Karpas-422 (cell line): ENCODE data around the gene TAS2R10. TPM values are rescaled to one million over a fixed set of nuclear protein-coding genes. Genes with fewer than 3 reads are reported as not detected.

Experiments used
- DNase-seq: peaks from one replicate; pipeline ENCODE4 v3.0.0-alpha.2; 2015
- H2AFZ ChIP-seq: fragments of 200-600 bp; sonication (generic); 2 replicates; pipeline ENCODE4 v1.6.1; 2014; ENCODE audit warnings: antibody characterized with exemption, low read length, mixed read lengths
- H3K27ac ChIP-seq: fragments of 200-600 bp; sonication (generic); 2 replicates; pipeline ENCODE4 v1.5.1; 2014; ENCODE audit warnings: mild to moderate bottlenecking, low read length, moderate library complexity
- H3K27me3 ChIP-seq: fragments of 200-600 bp; sonication (generic); 2 replicates; pipeline ENCODE4 v1.6.1; 2014; ENCODE audit warnings: low read length, mixed read lengths
- H3K36me3 ChIP-seq: fragments of 200-600 bp; sonication (generic); 2 replicates; pipeline ENCODE4 v1.6.1; 2014; ENCODE audit warnings: low read length, mixed read lengths; ENCODE audit not compliant: insufficient read depth
- H3K4me1 ChIP-seq: fragments of 200-600 bp; sonication (generic); 2 replicates; pipeline ENCODE4 v1.6.1; 2014; ENCODE audit warnings: mild to moderate bottlenecking, low read length, mixed read lengths
- H3K4me2 ChIP-seq: fragments of 200-600 bp; sonication (generic); 2 replicates; pipeline ENCODE4 v1.6.1; 2014; ENCODE audit warnings: low read length, low read depth, mild to moderate bottlenecking; ENCODE audit not compliant: poor library complexity, severe bottlenecking
- H3K4me3 ChIP-seq: fragments of 200-600 bp; sonication (generic); 2 replicates; pipeline ENCODE4 v1.5.1; 2014; ENCODE audit warnings: mild to moderate bottlenecking, antibody characterized with exemption, low read length, mixed read lengths
- H3K79me2 ChIP-seq: fragments of 200-600 bp; sonication (generic); 2 replicates; pipeline ENCODE4 v1.6.1; 2014; ENCODE audit warnings: mild to moderate bottlenecking, low read length, mixed read lengths
- H3K9ac ChIP-seq: fragments of 200-600 bp; sonication (generic); 2 replicates; pipeline ENCODE4 v1.6.0; 2014; ENCODE audit warnings: low read length
- H3K9me2 ChIP-seq: fragments of 200-600 bp; sonication (generic), shearing (Covaris generic); replicated peaks from 2 replicates; pipeline ENCODE4 v1.6.0; 2014; ENCODE audit warnings: mild to moderate bottlenecking, low read length, moderate library complexity; ENCODE audit not compliant: insufficient read depth
- H3K9me3 ChIP-seq: fragments of 300-700, 200-600 bp; sonication (generic); 2 replicates; pipeline ENCODE4 v1.6.1; 2014; ENCODE audit warnings: low read length, mixed read lengths
- H4K20me1 ChIP-seq: fragments of 200-600 bp; sonication (generic); 2 replicates; pipeline ENCODE4 v1.6.1; 2014; ENCODE audit warnings: mild to moderate bottlenecking, antibody characterized with exemption, low read length, low read depth; ENCODE audit not compliant: insufficient read depth
- total RNA-seq: library from RNA; depleted of rRNA; stranded (reverse); fragments of >200 nt; shearing (Covaris generic); gene quantifications from 2 replicates; pipeline ENCODE4 v1.2.3, GENCODE V29; 2014; ENCODE audit warnings: low replicate concordance; rRNA removed

Gene TAS2R10
- 1.5 and 7.3 TPM in 2 replicates for total RNA-seq

GRCh38 chr12:10826258-10826657 lies at the start of gene TAS2R10:
Gene TAS2R10 (minus strand): TSS chr12:10826358. CDS start chr12:10826269, 89 bp downstream.
- no peak within 1 kb of the TSS for H3K4me2 ChIP-seq
- H3K27ac ChIP-seq, result no peak within 1 kb of the TSS
- H3K27me3 ChIP-seq, result no peaks in the 10 kb centered on the region
- no peaks in the 10 kb centered on the region for H4K20me1 ChIP-seq
- H3K9ac ChIP-seq, result no peak within 1 kb of the TSS
- H3K4me3 ChIP-seq, result no peak within 1 kb of the TSS
- H3K79me2 ChIP-seq, result no peaks in the 10 kb centered on the region
- no peaks in the 10 kb centered on the region for H3K36me3 ChIP-seq
- no peak within 1 kb of the TSS for H2AFZ ChIP-seq
- H3K9me3 ChIP-seq, result no peaks in the 10 kb centered on the region
- no peaks in the 10 kb centered on the region for H3K4me1 ChIP-seq
- DNase-seq, result no peak
- H3K9me2 ChIP-seq, result no peaks in the 10 kb centered on the region

DNA sequence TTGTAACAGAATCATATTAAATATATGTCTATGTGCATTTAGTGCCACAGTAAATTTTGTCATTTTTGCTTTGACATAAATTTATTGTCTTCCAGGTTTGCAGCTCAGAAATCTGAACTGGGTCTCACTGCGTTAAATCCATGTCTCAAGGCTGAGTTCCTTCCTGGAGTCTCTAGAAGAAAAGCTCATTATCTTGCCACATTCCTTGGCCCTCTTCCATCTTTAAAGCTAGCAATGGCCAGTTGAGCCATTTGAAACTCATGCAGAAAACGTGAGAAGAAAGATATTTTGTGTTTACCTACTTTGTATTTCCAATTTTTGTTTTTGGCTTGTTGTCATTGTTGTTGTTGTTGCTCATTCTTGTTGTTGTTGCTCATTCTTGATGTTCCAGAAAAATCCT lies 47.2 kb upstream of the TAS2R10 start:
- no peaks in the 10 kb centered on the region for H3K27me3 ChIP-seq
- no peak overlapping the region for H3K27ac ChIP-seq

DNA sequence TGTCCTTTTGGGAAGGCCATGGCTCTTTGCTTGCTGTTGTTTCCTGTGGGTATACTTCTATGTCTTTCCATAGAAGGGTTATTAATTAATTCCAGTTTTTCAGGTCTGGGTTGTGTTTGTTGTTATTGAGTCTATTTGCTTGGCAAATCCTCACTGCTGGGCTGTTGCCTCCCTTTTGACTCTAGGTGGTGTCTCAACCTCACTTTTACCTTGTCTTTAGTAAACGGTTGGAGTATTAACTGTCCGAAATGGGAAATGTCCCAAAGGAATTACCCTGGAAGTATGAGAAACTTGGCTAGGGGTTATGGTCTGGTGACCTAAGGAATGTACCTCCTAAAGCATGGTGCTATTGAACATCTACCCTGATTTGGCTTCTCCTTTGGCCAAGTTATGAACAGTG lies 41.2 kb upstream of the TAS2R10 start:
- H3K9ac ChIP-seq, result no peak overlapping the region
- H3K4me3 ChIP-seq, result no peak overlapping the region
- no peaks in the 10 kb centered on the region for H3K27me3 ChIP-seq
- no peak for DNase-seq
- H3K4me2 ChIP-seq, result no peak overlapping the region
- H3K9me3 ChIP-seq, result 0 out of 2 replicates have a peak, but pooled peaks cover 4% of the 10 kb centered on the region
- H3K79me2 ChIP-seq, result peaks cover 7% of the 10 kb centered on the region; the same call in 1 of the 2 replicates
- no peaks in the 10 kb centered on the region for H3K36me3 ChIP-seq
- H4K20me1 ChIP-seq, result no peaks in the 10 kb centered on the region
- no peak overlapping the region for H2AFZ ChIP-seq
- no peaks in the 10 kb centered on the region; the same call in 1 of the 2 replicates for H3K9me2 ChIP-seq
- H3K27ac ChIP-seq, result no peak overlapping the region
- no peaks in the 10 kb centered on the region for H3K4me1 ChIP-seq

More for the DNA sequence above, 47.2 kb upstream of the TAS2R10 start:
- H3K9me2 ChIP-seq, result no peaks in the 10 kb centered on the region
- H3K4me3 ChIP-seq, result no peak overlapping the region
- H3K4me1 ChIP-seq, result no peaks in the 10 kb centered on the region
- H4K20me1 ChIP-seq, result no peaks in the 10 kb centered on the region
- H3K9ac ChIP-seq, result no peak overlapping the region
- no peaks in the 10 kb centered on the region for H3K36me3 ChIP-seq
- peaks cover 7% of the 10 kb centered on the region; the same call in 1 of the 2 replicates for H3K79me2 ChIP-seq
- H3K4me2 ChIP-seq, result no peak overlapping the region
- H2AFZ ChIP-seq, result no peak overlapping the region
- DNase-seq, result no peak
- H3K9me3 ChIP-seq, result no peaks in the 10 kb centered on the region

DNA sequence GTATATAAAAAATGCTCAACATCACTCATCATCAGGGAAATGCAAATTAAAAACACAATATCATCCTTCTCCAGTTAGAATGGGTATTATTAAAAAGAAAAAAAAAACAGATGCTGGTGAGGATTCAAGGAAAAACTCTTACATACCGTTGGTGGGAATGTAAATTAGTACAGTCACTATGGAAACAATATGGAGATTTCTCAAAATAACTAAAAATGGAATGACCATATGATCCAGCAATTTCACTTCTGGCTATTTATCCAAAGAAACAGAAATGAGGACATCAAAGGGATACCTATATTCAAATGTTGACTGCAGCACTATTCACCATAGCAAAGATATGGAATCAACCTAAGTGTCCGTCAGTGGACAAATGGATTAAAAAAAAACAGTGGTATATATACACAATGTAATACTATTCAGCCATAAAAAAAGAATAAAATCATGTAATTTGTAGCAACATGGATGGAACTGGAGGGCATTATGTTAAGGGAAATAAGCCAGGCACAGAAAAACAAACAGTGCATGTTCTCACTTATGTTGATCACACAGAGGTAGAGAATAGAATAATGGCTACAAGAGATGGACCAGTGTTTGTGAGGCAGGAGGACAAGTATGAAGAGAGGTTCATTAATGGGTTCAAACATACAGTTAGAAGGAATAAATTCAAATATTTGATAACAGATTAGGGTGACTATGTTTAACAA lies 37.5 kb upstream of the TAS2R10 start:
- DNase-seq, result no peak
- peaks cover 6% of the 10 kb centered on the region; the same call in 1 of the 2 replicates for H3K9me3 ChIP-seq
- H3K4me2 ChIP-seq, result no peak overlapping the region
- H3K4me3 ChIP-seq, result no peak overlapping the region
- H3K4me1 ChIP-seq, result no peaks in the 10 kb centered on the region
- H4K20me1 ChIP-seq, result no peaks in the 10 kb centered on the region
- no peak overlapping the region for H2AFZ ChIP-seq
- H3K27me3 ChIP-seq, result no peaks in the 10 kb centered on the region
- H3K36me3 ChIP-seq, result peaks cover 7% of the 10 kb centered on the region; the same call in 1 of the 2 replicates
- H3K27ac ChIP-seq, result no peak overlapping the region
- no peaks in the 10 kb centered on the region; the same call in 1 of the 2 replicates for H3K9me2 ChIP-seq
- no peaks in the 10 kb centered on the region for H3K79me2 ChIP-seq
- no peak overlapping the region for H3K9ac ChIP-seq

DNA sequence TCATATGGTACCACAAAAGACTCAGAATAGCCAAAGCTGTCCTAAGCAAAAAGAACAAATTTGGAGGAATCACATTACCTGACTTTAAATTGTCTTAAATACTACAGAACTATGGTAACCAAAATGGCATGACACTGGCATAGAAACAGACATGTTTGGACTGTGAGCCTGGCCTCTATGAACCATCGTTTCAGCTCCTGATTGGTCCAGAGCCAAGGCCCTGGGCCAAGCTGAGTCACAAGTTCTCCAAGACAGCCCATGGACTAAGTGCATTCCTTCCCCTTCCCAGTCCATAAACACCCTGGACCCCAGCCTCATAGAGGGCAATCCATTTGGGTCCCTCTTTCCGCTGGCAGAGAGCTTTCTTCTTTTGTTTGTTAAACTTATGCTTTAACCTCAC lies 35.2 kb upstream of the TAS2R10 start:
- Histone ChIP-seq H3K4me2 (no peak overlapping the region), H3K4me3 (no peak overlapping the region), H2AFZ (no peak overlapping the region), H4K20me1 (no peaks in the 10 kb centered on the region), H3K9me3 (peaks cover 14% of the 10 kb centered on the region), H3K9ac (no peak overlapping the region), H3K9me2 (no peaks in the 10 kb centered on the region), H3K27ac (no peak overlapping the region), H3K27me3 (no peaks in the 10 kb centered on the region), H3K4me1 (no peaks in the 10 kb centered on the region), H3K79me2 (no peaks in the 10 kb centered on the region), H3K36me3 (peaks cover 9% of the 10 kb centered on the region; the same call in 1 of the 2 replicates)
- no peak for DNase-seq

DNA sequence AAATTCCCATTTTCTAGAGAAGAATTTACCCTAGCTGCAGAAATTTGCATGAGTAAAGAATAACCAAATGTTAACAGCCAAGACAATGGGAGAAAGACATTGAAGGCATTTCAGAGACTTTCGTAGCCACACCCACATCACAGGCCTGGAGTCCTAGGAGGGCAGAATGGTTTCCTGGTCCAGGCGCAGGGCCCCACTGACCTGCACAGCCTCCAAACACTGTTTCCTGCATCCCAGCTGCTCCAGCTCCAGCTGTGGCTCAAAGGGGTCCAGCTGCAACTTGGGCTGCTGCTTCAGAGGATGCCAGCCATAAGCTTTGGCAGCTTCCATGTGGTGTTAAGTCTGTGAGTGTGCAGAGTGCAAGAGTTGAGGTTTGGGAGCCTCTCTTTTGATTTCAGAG lies 29.6 kb upstream of the TAS2R10 start:
- H3K9me2 ChIP-seq, result no peaks in the 10 kb centered on the region
- H3K4me2 ChIP-seq, result no peak overlapping the region
- H3K9ac ChIP-seq, result no peak overlapping the region
- H2AFZ ChIP-seq, result no peak overlapping the region
- no peaks in the 10 kb centered on the region for H3K27me3 ChIP-seq
- H3K4me1 ChIP-seq, result peaks cover 13% of the 10 kb centered on the region
- peaks cover 9% of the 10 kb centered on the region; the same call in 1 of the 2 replicates for H3K36me3 ChIP-seq
- H4K20me1 ChIP-seq, result no peaks in the 10 kb centered on the region
- no peak for DNase-seq
- H3K9me3 ChIP-seq, result peaks cover 10% of the 10 kb centered on the region
- no peak overlapping the region for H3K27ac ChIP-seq
- no peak overlapping the region for H3K4me3 ChIP-seq
- H3K79me2 ChIP-seq, result 0 out of 2 replicates have a peak, but pooled peaks cover 3% of the 10 kb centered on the region

- Histone ChIP-seq H3K9ac (no peak overlapping the region), H3K4me1 (peaks cover 13% of the 10 kb centered on the region), H4K20me1 (no peaks in the 10 kb centered on the region), H3K4me3 (no peak overlapping the region), H3K27ac (no peak overlapping the region), H3K4me2 (no peak overlapping the region), H2AFZ (no peak overlapping the region), H3K9me3 (peaks cover 10% of the 10 kb centered on the region), H3K79me2 (0 out of 2 replicates have a peak, but pooled peaks cover 3% of the 10 kb centered on the region), H3K36me3 (peaks cover 3% of the 10 kb centered on the region; the same call in 1 of the 2 replicates), H3K27me3 (no peaks in the 10 kb centered on the region), H3K9me2 (no peaks in the 10 kb centered on the region)
- no peak for DNase-seq
These were observed 27.6 kb upstream of the TAS2R10 start for GRCh38 chr12:10853776-10854175.

- Histone ChIP-seq H3K9ac (no peak overlapping the region), H4K20me1 (no peaks in the 10 kb centered on the region), H3K9me3 (peaks cover 3% of the 10 kb centered on the region; the same call in 1 of the 2 replicates), H3K9me2 (no peaks in the 10 kb centered on the region), H3K36me3 (no peaks in the 10 kb centered on the region), H3K4me1 (peaks cover 13% of the 10 kb centered on the region), H3K4me3 (no peak overlapping the region), H3K27me3 (no peaks in the 10 kb centered on the region), H2AFZ (no peak overlapping the region), H3K27ac (no peak overlapping the region), H3K4me2 (no peak overlapping the region), H3K79me2 (0 out of 2 replicates have a peak, but pooled peaks cover 3% of the 10 kb centered on the region)
- DNase-seq, result no peak
These were observed 25.2 kb upstream of the TAS2R10 start for GRCh38 chr12:10851243-10851858.
